ENCODE measurements around the gene MYO16.

Gene MYO16

GRCh38 chr13:109139346-109139745, 509.9 kb downstream of the MYO16 start:
- no peak for DNase-seq

- no peak for DNase-seq
These were observed 510.6 kb downstream of the MYO16 start for GRCh38 chr13:109140054-109140453.

- DNase-seq: no peak
These were observed 511.3 kb downstream of the MYO16 start for GRCh38 chr13:109140479-109141349.

DNA sequence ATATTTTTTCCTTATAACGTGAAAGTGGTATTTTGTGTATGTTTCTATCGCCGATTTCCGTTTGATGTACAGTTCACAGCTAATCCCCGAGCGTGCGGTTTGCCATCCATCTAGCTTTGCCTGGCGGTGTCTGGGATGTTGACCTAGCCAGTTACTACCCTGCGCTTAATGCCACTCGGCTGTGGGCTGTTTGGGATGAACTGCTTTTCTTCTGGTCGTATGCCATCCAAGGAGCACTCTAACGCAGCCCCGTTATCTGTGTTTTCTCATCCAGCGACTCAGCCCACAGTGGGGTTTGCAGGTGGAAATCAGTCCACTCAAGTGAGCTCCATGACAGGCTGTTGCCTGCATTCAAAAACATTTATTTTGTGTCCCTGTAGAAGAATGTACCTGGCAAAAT, 512.3 kb downstream of the MYO16 start:
- no peak for DNase-seq

DNA sequence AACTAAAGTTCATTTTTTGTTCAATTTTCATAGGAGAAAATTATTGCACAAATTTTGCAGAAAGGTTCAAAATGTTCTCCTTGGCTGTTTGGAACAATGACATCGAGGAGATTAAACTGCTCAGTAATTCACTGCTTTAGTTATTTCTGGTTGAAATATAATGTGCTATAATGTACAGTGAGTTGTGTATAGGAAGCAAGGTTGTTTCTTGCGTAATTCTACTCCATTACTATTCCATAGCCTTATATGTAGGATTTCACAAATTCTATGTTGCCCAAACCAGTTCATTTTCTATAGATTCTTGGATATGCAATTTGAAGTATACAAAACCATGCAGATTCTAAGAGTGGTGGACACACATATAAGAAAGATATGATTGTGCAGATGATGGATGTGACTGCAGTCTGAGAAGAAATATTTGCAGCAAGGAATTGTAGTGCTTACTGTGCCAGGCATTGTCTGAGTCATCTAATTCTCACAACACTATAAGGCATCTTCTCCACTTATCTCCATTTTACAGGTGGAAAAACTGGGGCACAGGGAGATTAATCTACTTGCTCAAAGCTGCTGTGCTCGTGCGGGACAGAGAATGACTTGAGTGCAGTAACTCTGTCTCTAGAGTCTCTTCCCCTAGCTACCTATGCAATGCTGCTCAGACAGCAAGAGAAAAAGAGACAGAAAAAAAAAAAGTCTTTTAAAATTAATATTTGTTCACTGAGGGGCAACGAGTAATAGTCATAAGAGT, 515.5 kb downstream of the MYO16 start:
- no peak for DNase-seq

DNA sequence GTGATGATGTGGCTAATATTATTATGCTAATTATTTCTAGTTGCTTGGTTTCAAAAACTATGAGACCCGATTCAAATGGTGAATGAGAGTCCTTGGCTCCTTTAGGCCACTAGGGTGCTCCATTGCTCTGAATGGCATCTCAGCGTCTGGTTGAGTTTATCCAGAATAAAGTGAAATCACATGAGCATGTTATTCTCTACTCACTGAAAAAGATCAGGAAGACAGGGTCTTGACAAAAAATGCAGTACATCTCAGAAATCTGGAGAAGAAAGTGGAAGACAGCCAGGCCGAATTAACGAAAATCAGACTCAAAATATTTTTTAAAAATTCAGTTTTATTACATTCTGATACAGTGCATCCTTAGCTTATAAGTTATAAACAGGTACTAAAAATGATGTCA, 516.2 kb downstream of the MYO16 start:
- DNase-seq: no peak

DNA sequence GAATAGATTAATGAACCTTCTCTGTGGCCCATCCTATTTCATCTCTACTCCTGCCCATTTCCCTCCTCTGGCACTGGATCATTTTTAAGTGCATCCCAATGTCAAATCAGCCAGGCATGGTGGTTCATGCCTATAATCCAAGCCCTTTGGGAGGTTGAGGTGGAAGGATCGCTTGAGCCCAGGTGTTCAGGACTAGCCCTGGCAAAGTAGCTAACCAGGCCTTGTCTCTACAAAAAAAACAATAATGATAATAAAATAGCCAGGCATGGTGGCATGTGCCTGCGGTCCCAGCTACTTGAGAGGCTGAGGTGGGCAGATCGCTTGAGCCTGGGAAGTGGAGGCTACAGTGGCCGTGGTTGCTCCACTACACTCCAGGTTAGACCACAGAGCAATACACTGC, 517.0 kb downstream of the MYO16 start:
- DNase-seq: no peak

DNA sequence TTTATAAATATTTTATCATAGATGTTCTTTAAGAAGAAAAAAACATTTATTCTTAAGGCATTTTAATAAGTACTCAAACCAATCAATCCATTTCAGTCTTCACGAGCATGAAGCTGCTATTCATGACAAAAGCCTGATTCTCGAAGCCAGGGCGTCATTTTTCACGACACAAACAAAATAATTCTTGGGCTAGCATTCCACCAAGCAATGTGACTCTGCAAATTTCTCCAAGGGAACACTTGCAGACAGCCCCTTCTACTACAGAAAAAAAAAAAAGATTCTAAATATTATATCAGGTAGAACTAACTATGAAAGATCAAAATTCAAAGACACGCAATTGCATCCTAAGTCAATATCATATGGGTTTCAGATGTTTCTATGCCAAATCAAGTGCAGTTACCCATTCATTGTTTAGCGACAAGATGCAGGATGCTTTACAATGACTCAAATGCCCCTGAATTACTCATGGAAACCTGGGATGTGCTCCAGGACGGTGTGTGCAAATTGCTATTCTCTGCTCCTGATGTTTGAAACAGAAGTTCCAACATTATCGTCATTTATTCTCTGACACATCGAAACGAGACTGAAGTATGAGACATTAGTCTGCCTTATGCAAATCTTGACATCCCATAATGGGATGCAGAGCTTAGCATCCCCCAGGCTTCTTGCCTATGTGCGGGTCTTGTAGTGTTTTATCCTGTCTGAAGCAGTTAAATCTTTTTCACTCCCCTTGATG, 517.7 kb downstream of the MYO16 start:
- no peak for DNase-seq

DNA sequence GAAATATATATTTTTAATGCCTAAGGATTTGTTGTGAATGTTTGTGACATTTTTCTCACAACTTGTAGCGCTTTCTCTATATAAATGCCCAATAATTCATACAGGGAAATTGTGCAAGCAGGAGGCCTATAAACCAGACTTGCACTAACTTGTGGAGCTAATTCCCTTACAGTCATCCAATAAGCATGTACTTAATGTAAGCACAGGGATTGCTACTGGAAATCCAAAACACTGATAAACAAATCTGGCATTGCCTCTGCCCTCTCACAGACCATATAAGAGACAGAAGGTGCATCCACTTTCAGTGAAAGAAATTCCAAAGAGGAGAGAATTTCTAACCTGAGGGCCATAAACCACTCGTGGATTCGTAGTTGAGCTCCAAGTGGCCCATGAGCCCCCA, 518.8 kb downstream of the MYO16 start:
- no peak for DNase-seq

DNA sequence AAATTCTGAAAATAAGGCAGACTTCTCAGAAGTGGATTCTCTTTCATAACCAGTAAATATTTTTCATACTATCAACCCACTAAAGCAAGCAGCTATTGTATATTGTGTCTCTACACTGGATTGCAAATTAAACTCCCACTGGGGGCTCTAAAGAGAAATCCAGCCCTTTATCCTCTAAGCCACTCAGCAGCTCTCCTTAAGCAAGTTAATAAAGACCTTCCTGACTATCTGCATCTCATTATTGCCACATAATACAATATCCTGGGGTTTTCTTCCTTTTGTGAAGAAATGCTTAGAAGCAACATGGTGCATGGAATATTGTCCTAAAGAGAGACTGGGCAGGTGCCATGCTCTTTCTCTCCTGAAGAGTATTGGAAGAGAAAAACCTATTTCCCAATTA, 521.3 kb downstream of the MYO16 start:
- DNase-seq: no peak

- DNase-seq: no peak
These were observed 521.8 kb downstream of the MYO16 start for GRCh38 chr13:109151255-109151654.

DNA sequence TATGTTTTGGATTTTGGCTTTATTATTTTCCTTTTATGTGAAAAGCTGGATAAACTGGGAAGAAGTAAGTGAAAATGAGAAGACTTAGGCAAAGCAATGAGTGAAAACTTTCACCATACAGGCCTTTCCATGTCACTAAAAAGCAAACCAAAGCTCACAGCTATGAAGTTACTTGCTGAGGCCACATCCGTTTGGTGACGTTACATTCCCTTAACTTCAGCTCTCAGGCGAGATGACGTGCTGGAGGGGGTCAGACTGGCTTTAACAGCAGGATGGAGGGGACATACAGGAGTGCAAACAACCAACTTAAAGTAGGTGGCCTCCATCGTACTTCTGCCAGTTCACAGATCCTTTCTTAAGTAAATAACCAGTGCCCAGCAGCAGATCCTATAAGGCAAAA, 522.3 kb downstream of the MYO16 start:
- no peak for DNase-seq

DNA sequence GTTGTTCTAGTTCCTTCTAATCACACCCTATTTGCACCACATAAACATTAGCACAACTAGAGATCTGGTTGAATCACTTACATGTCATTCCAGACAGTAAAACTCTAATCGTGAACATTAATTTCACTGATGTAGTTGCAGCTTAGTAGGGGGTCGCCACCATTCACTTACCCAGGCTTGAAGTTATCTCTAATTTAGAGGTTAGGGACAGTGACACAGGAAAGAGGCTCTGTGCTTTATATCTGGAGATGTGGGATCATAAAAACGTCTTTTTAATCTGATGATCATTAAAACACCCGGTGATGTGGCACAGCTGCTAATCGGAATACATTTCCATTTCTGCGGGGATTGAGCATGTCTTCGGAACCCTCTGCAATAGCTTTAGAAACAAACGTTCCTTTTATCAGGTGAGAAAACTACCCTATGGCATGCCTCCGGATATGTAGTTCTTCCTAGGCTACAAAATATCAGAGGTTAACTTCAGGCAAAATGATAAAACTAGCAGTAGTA, 523.0 kb downstream of the MYO16 start:
- DNase-seq: no peak

DNA sequence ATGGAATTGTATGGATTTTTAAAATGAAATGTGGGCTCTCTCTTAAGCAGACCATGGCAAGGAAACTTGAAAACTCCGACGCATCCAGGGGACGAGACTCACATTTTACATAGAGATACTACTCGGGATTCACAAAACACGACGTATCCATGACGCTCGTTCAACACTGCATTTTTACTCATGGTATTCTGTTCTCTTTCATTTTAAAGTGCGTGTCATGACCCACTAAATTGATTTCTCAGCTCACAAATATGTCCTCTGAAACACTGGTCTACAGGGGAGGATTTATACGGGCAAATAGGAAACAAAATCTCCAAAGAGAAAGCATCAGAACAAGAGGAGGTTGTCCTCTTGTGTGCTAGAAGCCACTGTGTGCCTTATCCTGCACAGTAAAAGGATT, 523.5 kb downstream of the MYO16 start:
- DNase-seq: no peak

- no peak for DNase-seq
These were observed 524.7 kb downstream of the MYO16 start for GRCh38 chr13:109154146-109154545.

DNA sequence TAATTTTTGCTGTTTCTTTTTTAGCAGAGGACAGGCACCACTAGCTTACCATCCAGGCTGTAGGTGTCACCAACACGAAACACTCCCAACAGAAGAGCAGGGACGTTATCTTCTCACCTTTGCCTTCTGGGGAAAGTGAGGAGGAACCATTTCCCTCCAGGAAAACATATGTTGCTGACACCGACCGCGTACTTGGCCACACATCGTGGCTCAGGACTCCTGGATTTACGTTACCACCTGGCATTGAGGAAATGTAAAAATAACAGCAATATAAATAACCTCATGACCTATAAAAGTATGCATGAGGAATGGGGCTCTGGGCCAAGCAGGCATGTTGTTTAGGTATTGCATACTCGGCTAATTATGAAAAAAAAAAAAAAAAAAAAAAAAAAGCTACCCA, 525.1 kb downstream of the MYO16 start:
- DNase-seq: no peak

- no peak for DNase-seq
These were observed 525.8 kb downstream of the MYO16 start for GRCh38 chr13:109154966-109155761.

GRCh38 chr13:109156181-109156935, 526.9 kb downstream of the MYO16 start:
- no peak for DNase-seq

GRCh38 chr13:109157275-109157674, 527.9 kb downstream of the MYO16 start:
- DNase-seq: no peak

- no peak for DNase-seq
These were observed 529.0 kb downstream of the MYO16 start for GRCh38 chr13:109158383-109158782.

DNA sequence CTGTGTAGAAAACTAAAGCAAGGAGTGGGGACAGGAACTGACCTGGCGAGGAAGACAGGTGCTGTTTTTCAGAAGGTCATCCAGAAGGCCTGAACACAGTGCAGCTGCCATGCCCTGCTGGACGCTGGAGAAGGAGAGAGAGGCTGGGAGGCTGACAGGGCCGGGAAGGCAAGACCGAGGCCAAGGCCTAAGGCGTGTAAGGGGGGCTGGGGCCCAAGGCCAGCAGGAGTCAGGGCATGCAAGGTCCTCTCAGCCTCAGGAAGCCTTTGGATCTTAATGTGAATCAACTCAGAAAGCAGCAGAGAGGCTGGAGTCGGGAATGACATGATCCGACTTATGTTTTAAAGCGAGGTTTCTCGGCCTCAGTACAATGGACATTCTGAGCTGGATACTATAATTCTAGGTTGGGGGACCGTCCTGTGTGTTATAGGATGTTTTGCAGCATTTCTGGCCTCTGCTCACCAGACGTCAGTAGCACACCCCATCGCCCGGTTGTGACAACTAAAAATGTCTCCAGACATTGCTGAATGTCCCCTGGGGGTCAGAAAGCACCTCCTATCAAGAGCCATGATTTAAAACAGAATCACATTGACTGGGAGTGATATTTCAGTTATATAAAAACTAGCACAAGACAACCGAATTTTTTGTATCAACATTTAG, 530.4 kb downstream of the MYO16 start:
- DNase-seq: no peak
